SU-DHL-6 (cell line): ENCODE data around the gene NIF3L1.

Source experiments
- H2AFZ ChIP-seq: fragments of 200-600 bp; sonication (generic); 2 replicates; pipeline ENCODE4 v1.6.1; 2014; ENCODE audit warnings: low read depth, mild to moderate bottlenecking, moderate library complexity, mixed read lengths, antibody characterized with exemption, low read length; ENCODE audit not compliant: severe bottlenecking
- H3F3A ChIP-seq: fragments of 200-600 bp; shearing (Covaris generic); 2 replicates; pipeline ENCODE4 v1.6.0; 2016; ENCODE audit warnings: antibody characterized with exemption, mild to moderate bottlenecking; ENCODE audit not compliant: insufficient read depth
- H3K27ac ChIP-seq: fragments of 200-600 bp; sonication (generic); 2 replicates; pipeline ENCODE4 v1.5.1; 2016; ENCODE audit warnings: low read depth, mild to moderate bottlenecking, low read length, moderate library complexity, mixed read lengths
- H3K27me3 ChIP-seq: fragments of 200-600 bp; sonication (generic), shearing (Covaris generic); 2 replicates; pipeline ENCODE4 v1.6.0; 2014; ENCODE audit warnings: mild to moderate bottlenecking, low read length
- H3K36me3 ChIP-seq: fragments of 200-600 bp; sonication (generic); 2 replicates; pipeline ENCODE4 v1.6.1; 2014; ENCODE audit warnings: mild to moderate bottlenecking, low read length, mixed read lengths
- H3K4me2 ChIP-seq: fragments of 300-600, 200-600 bp; shearing (Covaris generic), sonication (generic); 2 replicates; pipeline ENCODE4 v1.6.0; 2014; ENCODE audit warnings: low read length, low read depth, mild to moderate bottlenecking; ENCODE audit not compliant: poor library complexity, severe bottlenecking
- H3K4me3 ChIP-seq: fragments of 200-600 bp; sonication (generic); 2 replicates; pipeline ENCODE4 v1.5.1; 2014; ENCODE audit warnings: antibody characterized with exemption, low read length, mild to moderate bottlenecking, mixed read lengths; ENCODE audit not compliant: insufficient read depth, poor library complexity, severe bottlenecking
- H3K79me2 ChIP-seq: fragments of 200-600 bp; sonication (generic); 2 replicates; pipeline ENCODE4 v1.6.1; 2014; ENCODE audit warnings: mild to moderate bottlenecking, low read length, moderate library complexity; ENCODE audit not compliant: insufficient read depth
- H3K9ac ChIP-seq: fragments of 200-600 bp; sonication (generic); 2 replicates; pipeline ENCODE4 v1.7.0; 2014; ENCODE audit warnings: mild to moderate bottlenecking, low read length
- H3K9me2 ChIP-seq: fragments of 200-600 bp; sonication (generic); replicated peaks from 2 replicates; pipeline ENCODE4 v1.6.1; 2014; ENCODE audit warnings: low read length; ENCODE audit not compliant: insufficient read depth
- H3K9me3 ChIP-seq: fragments of 200-600 bp; sonication (generic); 2 replicates; pipeline ENCODE4 v1.6.1; 2014; ENCODE audit warnings: low read length, mixed read lengths; ENCODE audit not compliant: insufficient read depth
- H4K20me1 ChIP-seq: fragments of 200-600 bp; sonication (generic); 2 replicates; pipeline ENCODE4 v1.6.1; 2014; ENCODE audit warnings: low read depth, mild to moderate bottlenecking, antibody characterized with exemption, low read length, moderate library complexity, mixed read lengths
- EZH2phosphoT487 ChIP-seq: fragments of 200-600 bp; sonication (generic), shearing (Covaris generic); conservative IDR thresholded peaks from 2 replicates; pipeline ENCODE4 v1.6.1; 2018; ENCODE audit warnings: mild to moderate bottlenecking, antibody characterized with exemption, low read length, moderate library complexity, mixed read lengths
- TF ChIP-seq, protein P1 (sequence below): fragments of 200-600 bp; sonication (generic); IDR thresholded peaks from one replicate; pipeline ENCODE4 v1.5.1; 2017; ENCODE audit warnings: antibody characterized with exemption, mild to moderate bottlenecking, low read length, moderate library complexity; ENCODE audit not compliant: insufficient read depth, poor library complexity, severe bottlenecking

Gene NIF3L1

DNA sequence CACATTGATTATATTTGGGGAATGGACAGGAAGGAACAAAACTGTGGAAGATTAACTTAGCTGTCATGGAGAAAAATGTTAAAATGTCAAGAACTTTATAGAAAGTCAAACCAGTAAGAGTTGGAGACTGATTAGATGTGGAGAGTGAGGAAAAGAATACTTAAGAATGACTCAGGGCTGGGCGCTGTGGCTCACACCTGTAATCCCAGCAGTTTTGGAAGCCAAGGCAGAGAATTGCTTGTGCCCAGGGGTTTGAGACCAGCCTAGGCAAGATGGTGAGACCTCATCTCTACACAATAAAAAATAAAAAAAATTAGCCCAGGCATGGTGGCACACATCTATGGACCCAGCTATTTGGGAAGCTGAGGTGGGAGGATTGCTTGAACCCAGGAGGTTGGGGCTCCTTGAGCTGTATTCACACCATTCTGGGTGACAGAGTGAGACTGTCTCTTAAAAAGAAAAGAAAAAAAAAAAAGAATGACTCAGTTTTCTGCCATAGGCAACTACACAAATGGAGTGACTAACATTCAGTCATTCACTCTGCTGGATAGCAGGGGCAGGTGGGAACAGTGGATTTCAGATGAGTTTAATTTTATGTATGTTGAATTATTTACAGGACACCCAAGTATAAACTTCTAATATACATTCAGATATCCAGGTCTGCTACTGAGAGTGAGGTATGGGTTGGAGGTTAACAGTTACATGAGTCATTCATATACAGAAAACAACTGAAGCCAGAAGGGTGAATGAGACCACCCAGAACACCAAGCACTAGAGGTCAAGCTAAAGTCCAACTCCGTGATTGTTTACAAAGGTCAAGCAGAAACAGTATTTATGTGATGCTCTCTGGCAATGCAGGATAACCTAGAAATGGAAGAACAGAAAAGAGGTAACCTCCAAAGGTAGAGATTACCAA lies 40.4 kb downstream of the NIF3L1 start:
- no peaks in the 10 kb centered on the region for H3K9me2 ChIP-seq

DNA sequence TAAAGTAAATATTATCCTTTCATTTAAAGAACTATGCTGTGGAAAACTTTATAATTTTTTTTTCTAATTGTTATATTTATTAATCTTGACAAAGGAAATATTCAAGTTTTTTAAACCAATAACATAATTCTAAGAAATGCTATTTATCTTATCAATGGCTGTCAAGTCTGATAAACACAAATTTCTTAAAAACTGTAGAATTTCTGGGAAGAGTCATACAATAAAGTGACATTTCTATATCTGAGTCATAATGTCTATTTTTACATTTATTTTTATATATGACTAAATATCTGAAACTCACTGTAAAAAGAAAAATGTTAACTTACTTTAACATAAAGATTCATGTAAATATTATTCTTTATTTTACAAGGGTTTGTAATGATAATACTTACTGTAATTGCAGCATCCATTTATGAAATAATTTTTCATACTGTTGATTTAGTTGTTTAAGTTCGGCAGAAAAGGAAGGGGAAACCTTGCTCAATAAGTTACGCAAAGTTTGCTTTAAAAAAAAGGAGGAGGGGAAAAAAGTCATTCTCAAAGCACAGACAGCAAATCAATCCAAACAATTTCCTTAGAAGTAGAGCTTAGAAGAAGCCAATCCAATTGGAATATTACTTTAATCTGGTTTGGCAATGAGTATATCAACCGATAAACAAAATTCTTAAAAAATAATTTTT lies 41.9 kb downstream of the NIF3L1 start:
- no peaks in the 10 kb centered on the region for H3K27me3 ChIP-seq
- no peak overlapping the region for H3K4me2 ChIP-seq
- H3K36me3 ChIP-seq: peaks cover 44% of the 10 kb centered on the region
- TF ChIP-seq, protein P1, sequence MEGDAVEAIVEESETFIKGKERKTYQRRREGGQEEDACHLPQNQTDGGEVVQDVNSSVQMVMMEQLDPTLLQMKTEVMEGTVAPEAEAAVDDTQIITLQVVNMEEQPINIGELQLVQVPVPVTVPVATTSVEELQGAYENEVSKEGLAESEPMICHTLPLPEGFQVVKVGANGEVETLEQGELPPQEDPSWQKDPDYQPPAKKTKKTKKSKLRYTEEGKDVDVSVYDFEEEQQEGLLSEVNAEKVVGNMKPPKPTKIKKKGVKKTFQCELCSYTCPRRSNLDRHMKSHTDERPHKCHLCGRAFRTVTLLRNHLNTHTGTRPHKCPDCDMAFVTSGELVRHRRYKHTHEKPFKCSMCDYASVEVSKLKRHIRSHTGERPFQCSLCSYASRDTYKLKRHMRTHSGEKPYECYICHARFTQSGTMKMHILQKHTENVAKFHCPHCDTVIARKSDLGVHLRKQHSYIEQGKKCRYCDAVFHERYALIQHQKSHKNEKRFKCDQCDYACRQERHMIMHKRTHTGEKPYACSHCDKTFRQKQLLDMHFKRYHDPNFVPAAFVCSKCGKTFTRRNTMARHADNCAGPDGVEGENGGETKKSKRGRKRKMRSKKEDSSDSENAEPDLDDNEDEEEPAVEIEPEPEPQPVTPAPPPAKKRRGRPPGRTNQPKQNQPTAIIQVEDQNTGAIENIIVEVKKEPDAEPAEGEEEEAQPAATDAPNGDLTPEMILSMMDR: no peak
- no peak for TF ChIP-seq EZH2phosphoT487
- H3K9me2 ChIP-seq: no peaks in the 10 kb centered on the region
- H3K4me3 ChIP-seq: no peak overlapping the region
- peaks cover 11% of the 10 kb centered on the region; the same call in 1 of the 2 replicates for H3F3A ChIP-seq
- H3K79me2 ChIP-seq: no peaks in the 10 kb centered on the region
- H3K9me3 ChIP-seq: no peaks in the 10 kb centered on the region
- H3K27ac ChIP-seq: no peak overlapping the region
- no peaks in the 10 kb centered on the region for H4K20me1 ChIP-seq
- no peak overlapping the region for H2AFZ ChIP-seq
- no peak overlapping the region for H3K9ac ChIP-seq

More for the DNA sequence above, 40.4 kb downstream of the NIF3L1 start:
- Histone ChIP-seq H3K36me3 (peaks cover 38% of the 10 kb centered on the region), H3K9me3 (no peaks in the 10 kb centered on the region), H3K27me3 (no peaks in the 10 kb centered on the region), H3K9ac (no peak overlapping the region), H3F3A (peaks cover 8% of the 10 kb centered on the region; the same call in 1 of the 2 replicates), H2AFZ (no peak overlapping the region), H3K27ac (no peak overlapping the region), H3K79me2 (no peaks in the 10 kb centered on the region), H3K4me3 (no peak overlapping the region), H4K20me1 (no peaks in the 10 kb centered on the region), H3K4me2 (no peak overlapping the region)
- no peak for TF ChIP-seq EZH2phosphoT487
- TF ChIP-seq, protein P1: no peak

DNA sequence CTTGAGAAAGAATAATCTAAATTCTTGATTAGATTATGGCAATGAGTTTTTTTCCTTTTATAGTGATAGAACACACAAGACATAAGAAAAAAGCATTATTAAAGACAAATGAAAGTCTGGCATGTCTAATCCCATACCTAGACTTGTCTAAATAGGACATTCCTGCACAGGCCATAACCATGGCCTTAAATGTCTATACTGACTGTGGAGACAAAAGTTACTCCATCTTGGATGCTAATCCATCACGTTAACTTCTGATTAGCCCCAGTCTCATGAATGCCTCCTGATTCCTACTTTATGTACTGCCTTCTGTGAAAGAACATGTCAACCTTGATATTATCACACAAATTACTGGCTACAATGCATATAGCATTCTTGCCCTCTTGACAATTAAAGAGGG lies 50.7 kb downstream of the NIF3L1 start:
- Histone ChIP-seq H3K9ac (no peak overlapping the region), H3K36me3 (peaks cover 48% of the 10 kb centered on the region; the same call in 1 of the 2 replicates), H4K20me1 (no peaks in the 10 kb centered on the region), H3K27ac (no peak overlapping the region), H2AFZ (no peak overlapping the region), H3K4me3 (no peak overlapping the region), H3K4me2 (no peak overlapping the region), H3K79me2 (no peaks in the 10 kb centered on the region), H3K9me3 (no peaks in the 10 kb centered on the region), H3F3A (0 out of 2 replicates have a peak, but pooled peaks cover 3% of the 10 kb centered on the region), H3K27me3 (no peaks in the 10 kb centered on the region), H3K9me2 (no peaks in the 10 kb centered on the region)
- TF ChIP-seq, protein P1: no peak
- TF ChIP-seq EZH2phosphoT487: no peak
